GM21390 (cell line): ENCODE measurements around the gene NR0B2.

ENCODE experiments used
- ATAC-seq: cut with Tn5 transposase; IDR thresholded peaks from one replicate; pipeline ENCODE4 v1.9.1; 2021; ENCODE audit not compliant: unreplicated experiment

The NR0B2 gene

DNA sequence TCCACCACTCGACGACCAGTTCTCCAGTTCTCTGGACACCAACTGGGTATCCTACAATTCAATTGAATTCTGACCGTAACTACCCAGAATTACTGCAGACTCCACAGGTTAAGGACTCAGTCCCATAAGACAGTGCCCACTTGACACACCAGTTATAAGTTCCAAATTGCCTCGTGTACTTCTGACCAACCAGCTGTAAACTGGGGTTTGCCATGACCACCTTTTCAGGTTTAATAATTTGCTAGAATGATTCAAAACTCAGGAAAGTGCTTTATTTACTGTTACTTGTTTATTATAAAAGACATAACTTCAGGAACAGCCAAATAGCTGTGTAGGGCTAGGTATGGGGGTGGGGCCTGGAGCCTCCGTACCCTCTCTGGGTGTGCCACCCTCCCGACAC is 23.0 kb upstream of the NR0B2 start:
- no peak for ATAC-seq

DNA sequence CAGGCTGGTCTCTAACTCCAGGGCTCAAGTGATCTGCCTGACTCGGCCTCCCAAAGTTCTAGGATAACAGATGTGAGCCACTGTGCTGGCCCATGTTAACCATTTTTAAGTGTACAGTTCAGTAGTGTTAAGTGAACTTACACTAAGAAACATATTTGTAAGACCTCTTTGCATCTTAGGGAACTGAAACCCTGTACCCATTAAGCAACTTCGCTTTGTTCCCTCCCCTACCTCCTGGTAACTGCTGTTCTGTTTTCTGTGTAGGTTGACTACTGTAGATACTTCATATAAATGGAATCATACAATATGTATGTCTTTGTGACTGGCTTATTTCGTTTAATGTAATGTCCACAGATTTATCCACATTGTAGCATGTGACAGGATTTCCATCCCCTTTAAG is 18.8 kb upstream of the NR0B2 start:
- ATAC-seq: peak; percentile 60

DNA sequence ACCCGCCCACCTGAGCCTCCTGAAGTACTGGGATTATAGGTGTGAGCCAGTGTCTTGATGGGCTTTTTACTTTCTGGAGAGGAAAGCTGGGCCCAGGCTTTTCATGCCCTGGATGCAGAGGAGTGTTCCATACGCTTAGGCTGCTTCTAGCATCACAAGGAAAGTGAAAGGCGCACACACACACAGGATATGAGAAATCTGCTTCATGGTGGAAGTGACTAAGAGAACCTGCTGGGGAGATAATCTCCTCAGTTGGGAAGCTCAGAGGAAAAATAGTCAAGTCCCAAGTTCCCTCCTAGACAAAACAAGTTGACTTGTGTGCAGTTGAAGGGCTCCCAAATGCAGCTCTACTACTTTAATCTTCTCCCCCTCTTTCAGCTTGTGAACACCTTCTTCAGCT is 9.9 kb upstream of the NR0B2 start:
- no peak for ATAC-seq

DNA sequence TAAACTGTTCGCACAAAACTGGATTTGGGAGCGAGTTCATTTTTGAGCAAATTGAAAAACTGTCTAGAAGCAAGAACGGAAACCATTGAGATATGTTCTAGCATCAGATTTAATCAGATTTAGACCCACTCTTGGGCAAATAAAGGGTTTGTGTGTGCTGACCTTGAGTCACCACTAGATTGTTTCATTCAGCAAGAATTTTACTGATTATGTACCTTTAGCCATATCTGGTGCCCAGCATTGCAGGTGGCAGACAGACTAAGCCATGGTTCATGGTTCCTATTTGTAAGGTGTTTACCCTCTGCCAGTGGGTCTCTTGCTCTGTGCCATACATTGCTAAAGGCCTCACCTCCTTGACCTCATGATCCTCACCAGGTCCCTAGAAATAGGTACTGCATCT is 9.1 kb upstream of the NR0B2 start:
- no peak for ATAC-seq

DNA sequence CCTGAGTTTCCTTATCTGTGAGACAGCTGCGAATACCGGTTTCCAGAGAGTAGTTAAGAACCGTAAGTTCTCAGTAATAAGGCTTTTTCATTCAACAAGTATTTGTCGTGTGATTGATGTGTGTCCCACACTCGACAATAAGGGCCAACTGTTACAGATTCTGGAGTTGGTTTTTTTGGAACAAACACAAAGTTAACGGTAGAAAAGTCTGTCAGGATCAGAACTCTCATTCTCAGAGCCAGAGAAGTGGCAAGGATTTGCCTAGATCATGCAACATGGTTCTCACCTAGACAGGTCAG is 8.6 kb upstream of the NR0B2 start:
- ATAC-seq: no peak

DNA sequence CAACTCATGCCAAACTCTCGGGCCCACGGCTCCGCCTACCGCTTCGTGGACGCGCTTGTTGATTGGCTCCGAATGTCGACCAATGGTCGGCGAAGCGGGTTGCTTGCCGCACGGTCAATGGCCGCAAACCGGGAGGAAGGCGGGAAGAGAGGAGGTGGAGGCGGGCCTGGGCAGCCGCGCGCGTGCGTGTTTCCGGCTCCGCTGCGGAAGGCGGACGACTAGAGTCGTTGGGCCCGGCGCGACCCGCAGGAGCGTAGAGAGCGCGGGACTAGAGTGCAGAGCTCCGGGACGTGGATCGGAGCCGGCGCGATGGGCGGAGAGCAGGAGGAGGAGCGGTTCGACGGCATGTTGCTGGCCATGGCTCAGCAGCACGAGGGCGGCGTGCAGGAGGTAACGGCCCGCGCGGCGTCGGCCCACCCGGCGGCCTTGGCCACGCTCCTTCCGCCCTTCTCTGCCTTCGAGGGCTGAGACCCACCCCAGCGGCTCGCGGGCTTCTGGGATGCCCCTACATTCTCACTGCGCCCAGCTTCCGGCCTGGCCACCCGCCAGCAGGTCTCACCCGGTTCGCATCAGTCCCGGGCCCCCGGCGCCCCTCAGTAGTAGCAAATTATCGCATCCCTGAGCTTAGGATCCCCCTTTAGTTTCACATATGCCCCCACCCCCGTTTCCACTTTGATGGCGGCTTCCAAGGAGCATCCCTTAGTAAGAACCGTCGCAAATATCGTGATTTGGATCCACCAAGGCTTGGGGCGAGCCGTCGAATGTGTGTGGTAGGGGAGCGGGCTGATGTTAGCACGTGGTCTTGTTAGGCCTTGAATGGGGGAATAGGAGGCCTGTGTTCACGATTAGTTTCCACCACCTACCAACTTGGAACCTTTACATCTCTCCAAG is 8.0 kb upstream of the NR0B2 start, which contains the start of gene NUDC:
Gene NUDC, plus strand, starts transcription at position 204 of the 891 bp plus-strand sequence. Its CDS starts 106 bp downstream, at position 310.
- ATAC-seq: peak; percentile 94

DNA sequence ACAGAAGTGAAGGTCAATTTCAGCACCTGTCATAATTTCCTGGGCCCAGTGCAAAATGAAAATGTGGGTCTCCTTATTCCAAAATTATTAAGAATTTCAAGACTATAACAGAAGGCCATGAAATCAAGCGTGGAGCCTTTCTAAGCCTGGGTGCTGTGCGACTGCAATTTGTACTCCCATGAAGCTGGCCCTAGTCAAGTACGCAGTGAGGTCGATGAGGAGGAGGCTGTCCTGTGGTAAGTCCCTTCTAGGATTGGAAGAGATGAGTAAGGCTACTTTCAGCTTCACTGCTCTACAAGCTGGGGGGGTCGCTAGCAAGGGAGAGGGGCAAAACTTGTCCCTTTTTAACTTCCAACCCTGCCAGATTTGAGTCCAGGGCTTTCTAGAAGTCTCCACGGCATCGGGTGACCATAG is 7.4 kb upstream of the NR0B2 start:
- ATAC-seq: peak; percentile 15

DNA sequence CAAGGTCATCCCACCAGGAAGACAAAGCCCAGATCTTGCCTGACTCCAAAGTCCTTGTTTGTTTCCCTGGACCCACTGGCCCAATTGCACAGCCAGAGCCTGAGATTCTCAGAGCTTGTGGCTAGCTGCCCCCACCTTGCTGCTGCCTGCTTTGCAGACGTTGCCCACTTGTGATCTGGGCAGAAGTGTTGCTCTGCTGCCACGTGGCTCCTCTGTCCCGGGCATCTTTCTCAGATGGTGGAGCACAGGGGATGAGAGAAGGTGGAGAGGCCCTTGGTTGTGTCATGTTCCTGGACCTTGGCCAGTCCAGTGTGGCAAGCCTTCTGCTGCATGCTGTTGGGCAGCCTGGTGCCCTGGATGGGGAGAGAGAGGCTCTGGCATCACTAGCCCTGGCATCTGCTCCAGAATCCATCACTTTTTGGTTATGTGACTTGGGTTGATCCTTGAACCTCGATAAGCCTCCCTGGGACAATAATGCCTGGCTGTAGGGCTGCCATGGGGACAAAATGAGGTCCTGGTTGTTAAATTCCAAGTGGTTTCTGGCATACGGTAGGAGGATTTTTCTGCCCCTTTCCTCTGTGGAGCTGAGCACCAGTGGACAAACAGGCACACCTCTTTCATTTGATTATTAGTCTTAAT is 1.5 kb upstream of the NR0B2 start:
- no peak for ATAC-seq

DNA sequence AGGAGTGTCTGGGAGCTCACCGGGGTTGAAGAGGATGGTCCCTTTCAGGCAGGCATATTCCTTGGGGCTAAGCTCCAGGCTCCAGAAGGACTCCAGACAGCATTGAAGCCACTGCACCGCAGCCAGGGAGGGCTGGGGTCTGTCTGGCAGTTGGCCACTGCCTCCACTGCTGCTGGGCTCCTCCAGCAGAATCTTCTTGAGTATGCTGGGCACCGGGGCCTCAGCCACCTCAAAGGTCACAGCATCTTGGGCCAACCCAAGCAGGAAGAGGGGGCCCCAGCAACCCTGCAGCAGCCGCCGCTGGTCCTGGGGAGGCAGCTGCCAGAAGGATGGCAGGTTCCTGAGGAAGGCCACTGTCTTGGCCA is 404 bp downstream of the NR0B2 start:
- ATAC-seq: no peak

DNA sequence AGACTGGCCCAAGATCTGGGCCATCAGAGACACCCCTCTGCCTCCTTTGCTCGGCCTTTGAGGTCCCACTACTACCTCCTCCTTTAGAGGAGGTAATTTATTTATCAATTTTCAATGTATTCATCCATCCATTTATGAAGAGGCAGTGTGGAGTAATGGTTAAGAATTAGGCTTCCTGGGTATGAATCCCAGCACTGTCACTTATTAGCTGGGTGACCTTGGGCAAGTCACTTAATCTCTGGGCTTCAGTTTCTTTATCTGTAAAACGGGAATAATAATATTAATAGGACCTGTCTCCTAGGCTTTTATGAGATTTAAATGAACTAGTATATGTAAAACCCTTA is 1.7 kb downstream of the NR0B2 start:
- ATAC-seq: no peak

DNA sequence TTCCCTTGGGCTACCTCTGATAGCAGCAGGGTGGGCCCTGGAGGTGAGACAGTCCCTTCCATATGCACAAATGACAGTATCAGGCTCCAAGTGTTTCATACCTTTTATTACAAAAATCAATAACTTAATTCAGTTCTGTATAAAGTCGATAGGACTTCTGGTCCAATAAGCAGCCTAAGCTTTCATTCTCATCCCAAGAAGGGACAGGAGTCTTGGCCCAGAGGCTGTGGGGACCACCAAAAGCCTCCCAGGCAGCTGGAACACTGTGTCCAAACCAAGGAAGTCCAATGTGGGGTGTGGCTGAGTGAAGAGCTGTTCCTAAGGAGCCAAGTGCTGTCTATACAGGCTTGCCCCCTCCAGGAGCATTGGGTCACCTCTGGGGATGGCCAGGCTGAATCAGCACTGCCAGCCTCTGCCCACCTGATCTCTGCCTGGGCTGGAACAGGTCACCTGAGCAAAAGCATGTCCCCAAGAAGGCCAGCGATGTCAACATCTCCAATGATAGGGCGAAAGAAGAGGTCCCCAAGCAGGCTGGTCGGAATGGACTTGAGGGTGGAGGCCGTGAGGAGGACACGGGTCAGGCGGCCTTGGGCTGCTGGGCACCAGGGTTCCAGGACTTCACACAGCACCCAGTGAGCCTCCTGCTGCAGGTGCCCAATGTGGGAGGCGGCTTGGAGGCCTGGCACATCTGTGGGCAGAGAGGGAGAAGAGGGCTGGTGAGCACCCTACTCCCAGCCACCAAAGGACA is 2.2 kb downstream of the NR0B2 start:
- no peak for ATAC-seq

DNA sequence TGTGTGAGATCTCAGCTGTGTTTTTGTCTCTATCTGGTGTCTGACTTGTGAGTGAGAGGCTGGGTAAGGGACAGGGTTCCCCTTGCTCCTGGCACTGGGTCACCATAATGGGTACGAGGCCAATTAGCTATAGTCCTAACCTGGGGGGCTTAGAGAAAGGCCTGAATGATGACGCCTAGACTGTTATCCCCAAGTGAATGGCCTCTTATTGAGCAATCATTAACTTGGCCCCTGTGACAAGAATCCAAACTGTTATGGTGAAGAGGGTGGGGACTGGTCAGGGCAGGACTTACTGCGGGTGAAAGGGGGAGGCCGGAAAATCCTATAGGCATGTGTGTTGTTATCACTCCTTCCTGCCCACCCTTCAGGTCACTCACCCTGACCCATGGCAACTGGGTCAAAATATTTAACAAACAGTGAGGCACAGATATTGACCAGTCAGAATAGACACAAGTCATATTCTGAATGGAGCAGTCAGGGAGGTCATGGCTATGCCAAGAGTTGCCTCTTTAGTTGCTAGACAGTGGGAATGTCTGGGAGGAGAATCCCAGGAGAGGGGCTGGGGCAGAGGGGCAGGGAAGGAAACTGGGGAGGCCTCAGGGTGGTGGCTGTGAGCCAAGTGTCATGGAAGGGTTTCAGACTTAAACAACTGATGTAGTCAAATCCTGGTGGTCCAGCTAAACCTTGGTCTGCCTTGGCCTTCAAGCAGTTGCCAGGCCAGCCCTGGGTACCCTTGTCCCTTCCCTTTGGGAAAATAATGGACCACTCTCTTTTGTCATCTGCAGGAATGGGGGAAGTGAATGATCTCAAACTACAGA is 3.2 kb downstream of the NR0B2 start:
- no peak for ATAC-seq

DNA sequence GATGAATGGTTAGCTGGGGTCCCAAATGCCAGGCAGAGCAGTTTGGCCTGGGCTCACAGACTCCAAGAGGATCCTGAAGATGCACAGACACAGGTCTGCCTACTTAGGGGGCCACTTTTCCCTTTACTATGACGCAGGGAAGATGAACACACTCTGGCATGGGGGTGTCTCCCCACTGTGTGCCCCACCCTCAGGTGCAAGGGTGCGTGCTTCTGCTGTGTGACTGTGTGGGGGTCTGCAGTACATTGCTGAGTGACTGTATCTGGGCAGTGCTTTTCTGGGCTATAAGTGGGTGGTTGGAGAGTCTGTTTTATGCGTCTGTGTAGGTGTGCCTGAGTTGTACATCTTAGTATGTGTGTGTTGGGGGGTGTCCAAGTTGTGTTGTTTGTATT is 3.8 kb downstream of the NR0B2 start:
- ATAC-seq: no peak

DNA sequence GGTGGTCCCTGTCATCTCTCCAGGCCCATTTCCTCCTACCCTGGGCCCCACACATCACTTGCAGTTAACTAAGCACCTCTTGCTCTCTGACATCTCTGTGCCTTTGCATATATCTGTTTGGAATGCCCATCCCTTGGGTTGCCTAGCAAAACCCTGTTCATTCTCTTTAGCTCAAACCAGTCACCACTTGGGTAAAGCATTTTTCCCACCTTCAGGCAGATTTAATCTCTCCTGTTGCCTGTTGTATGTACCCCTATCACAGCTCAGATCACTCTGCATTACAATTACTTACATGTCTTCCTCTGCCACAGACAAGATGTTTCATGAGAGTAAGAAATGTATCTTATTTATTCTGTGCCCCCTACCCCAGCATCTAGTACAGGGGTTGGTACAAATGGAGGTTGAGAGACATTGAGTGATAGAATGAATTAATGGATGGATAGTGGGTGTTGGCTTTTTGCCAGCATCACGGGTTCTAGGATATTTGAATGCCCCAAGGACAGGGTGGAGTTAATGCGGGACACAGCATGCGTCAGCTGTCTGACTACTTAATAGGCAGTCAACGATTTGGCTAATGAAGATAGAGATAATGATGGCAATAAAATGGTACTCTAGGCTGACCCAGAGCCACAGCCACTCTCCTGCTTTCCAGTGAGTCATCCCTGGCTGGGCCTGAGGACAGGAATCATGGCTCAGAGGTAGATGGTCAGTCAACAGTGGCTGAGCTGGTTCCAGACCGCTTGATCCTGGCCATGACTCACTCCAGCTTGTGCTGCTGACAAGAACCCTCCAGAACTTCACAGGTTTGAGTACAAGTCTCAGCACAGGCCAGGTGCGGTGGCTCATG is 6.5 kb downstream of the NR0B2 start:
- no peak for ATAC-seq

DNA sequence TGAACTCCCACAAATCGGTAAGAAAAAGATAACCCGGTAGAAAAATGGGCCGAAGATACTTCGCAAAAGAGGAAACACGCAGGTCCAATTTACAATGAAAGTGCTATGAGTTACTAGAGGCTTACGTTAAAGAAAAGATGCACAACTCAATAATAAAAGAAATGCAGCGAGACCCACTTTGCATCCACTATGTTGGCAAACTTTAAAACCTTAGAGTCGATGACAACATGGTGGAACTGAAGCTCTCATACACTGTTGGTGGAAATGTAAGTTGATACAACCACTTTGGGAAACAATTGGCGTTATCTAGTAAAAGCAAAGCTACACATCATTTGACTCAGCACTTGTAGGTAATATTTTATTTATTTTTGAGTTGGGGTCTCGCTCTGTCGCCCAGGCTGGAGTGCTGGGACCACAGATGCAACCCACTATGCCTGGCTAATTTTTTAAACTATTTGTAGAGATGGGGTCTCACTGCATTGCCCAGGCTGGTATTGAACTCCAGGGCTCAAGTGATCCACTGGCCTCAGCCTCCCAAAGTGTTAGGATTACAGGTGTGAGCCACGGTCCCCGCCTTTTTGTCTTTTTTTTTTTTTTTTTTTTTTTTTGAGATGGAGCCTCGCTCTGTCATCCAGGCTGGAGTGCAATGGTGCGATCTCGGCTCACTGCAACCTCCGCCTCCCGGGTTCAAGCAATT is 12.8 kb downstream of the NR0B2 start:
- ATAC-seq: no peak

DNA sequence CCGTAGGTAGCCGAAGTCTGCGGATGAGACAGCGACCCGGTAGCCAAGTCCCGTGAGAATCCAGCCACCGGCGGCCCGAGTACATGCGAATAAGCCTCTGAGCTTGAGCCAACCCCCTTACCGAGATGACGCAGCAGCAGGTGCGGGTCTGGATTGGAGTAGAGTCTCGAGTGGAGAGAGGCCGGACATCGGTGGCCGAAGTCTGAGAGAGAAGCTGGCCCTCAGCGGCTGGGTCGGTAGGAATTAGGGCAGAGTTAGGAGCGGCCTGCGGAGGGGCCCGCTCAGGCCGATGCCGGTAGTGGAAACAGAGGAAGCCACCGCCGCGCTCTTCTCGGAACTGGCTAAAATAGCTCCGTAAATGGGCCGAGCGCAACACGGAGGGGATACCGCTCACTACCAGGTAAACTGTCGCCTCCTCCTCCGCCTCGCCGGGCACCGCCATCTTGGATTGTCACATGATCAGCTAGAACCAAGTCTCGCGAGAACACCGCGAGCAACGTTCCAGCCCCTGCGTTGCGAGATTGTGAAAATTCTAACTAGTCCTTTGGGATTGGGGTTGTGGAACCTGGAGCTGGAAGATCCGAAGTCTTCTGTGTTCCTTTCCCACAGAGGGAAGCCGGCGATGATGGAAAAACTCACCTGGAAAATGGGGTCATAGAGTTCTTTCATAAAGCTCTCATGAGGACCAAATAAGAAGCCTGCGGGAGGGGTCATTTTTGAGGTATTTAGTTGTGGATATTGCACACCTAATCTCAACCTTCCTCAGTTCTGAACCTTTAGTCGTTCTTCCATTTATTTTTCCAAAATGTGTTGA is 13.6 kb downstream of the NR0B2 start, which contains the start of gene GPATCH3:
Gene GPATCH3, minus strand, starts transcription at position 467 of the 814 bp plus-strand sequence. Its CDS starts 25 bp downstream, at position 442.
- ATAC-seq: peak; percentile 77

DNA sequence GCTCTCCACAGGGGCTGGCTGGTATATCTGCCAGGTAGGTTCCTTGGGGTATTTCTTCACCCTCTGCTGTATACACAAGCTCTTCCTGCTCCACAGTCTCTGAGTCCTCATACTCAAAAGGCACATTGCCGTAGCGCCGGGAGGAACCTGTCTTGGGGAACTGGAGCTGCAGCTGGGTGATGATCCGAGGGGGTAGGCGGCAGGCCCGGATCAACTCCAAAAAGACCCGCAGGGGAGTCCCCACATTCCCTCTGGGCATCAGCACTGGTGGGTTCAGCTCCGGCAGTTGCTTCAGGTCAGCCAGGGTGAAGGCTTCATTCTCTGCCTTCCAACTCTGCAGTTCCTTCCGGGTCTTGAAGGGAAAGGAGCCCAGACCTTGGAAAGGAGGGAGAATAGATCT is 16.4 kb downstream of the NR0B2 start:
- ATAC-seq: no peak

DNA sequence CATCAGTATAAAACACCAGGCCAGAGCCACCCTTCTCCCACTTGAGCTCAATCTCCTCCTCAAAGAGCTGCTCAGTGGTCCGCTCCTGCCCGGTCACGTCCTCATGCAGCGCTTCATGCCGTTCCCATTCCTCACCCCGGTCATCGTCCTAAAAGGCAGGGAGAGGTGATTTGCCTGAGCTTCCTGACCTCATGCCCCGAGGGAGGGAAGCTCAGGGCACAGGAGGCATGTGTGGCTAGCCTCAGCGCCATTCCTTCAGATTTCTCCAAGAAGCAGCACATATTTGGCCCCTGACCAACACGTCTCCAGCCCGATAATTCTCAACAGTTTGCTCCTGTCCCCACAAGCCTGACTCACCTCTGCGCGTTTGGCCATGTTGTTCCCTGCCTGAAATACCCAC is 19.5 kb downstream of the NR0B2 start:
- no peak for ATAC-seq

DNA sequence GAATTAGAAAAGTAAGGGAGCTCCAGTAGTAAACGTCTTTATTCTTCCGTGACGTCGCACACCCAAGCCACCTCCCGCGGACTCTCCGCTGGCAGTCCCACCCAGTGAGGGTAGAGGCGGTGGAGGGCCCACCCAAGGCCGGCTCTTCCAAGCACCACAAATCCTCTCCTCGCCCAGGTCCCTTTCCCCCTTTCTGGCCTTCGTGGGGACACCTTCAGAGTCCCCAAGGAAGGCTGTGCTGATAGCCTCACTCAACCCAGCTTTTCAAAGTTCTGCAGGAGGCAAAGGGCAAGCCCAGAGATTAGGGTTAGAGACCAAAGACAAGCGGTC is 23.3 kb downstream of the NR0B2 start:
- peak; percentile 23 for ATAC-seq
